Activated B cell treated with CpG ODN at 0.5 μM for 24 hours (primary cell): ENCODE measurements around the gene LYPLA2. TPM values are rescaled to one million over a fixed set of nuclear protein-coding genes. Genes with fewer than 3 reads are reported as not detected.

Source experiments
- ATAC-seq: fragments of 200-7000 bp; cut with Tn5 transposase; one replicate; pipeline ENCODE4 v1.10.0; 2021; ENCODE audit warnings: low read depth, mild to moderate bottlenecking, moderate library complexity
- CTCF ChIA-PET: fragments of 350-600 bp; sonication (Branson Sonifier 250); formaldehyde crosslinking; loops from one replicate; lab custom pipeline; 2021; ENCODE audit warnings: antibody characterized with exemption; lab: Charles Lee
- POLR2A ChIA-PET: fragments of 350-600 bp; sonication (Branson Sonifier 250); formaldehyde crosslinking; loops from one replicate; lab custom pipeline; 2021; ENCODE audit warnings: antibody characterized with exemption; lab: Charles Lee
- DNase-seq: peaks from one replicate; pipeline ENCODE4 v3.0.0; 2022
- H3K27ac Mint-ChIP-seq: one replicate; pipeline ENCODE4 v1.8.0; 2020; ENCODE audit warnings: mixed read lengths
- H3K27me3 Mint-ChIP-seq: one replicate; pipeline ENCODE4 v1.8.0; 2021; ENCODE audit warnings: mixed read lengths
- H3K36me3 Mint-ChIP-seq: one replicate; pipeline ENCODE4 v1.8.0; 2021; ENCODE audit warnings: low read depth, mixed read lengths
- H3K4me1 Mint-ChIP-seq: one replicate; pipeline ENCODE4 v1.8.0; 2021; ENCODE audit warnings: mixed read lengths
- H3K4me3 Mint-ChIP-seq: one replicate; pipeline ENCODE4 v1.8.0; 2020; ENCODE audit warnings: mild to moderate bottlenecking, mixed read lengths
- H3K9me3 Mint-ChIP-seq: one replicate; pipeline ENCODE4 v1.8.0; 2020; ENCODE audit warnings: mixed read lengths
- CTCF ChIP-seq: fragments of 200-600 bp; IDR thresholded peaks from one replicate; pipeline ENCODE4 v1.8.0; 2022; ENCODE audit warnings: antibody characterized with exemption, mild to moderate bottlenecking
- intact Hi-C: fragments of 100-400 bp; cut with micrococcal nuclease; formaldehyde crosslinking; loops from one replicate; pipeline ENCODE4 v1.15.1; 2024
- total RNA-seq: library from RNA; stranded (reverse); gene quantifications from 2 replicates; pipeline ENCODE4 v1.2.3, GENCODE V29; 2022

LYPLA2 gene
- total RNA-seq, 1 donor from 2014 or later, result 81.6 TPM

GRCh38 chr1:23745515-23745914 lies 45.4 kb upstream of the LYPLA2 start:
- TF ChIP-seq CTCF, result no peak
- ChIA-PET CTCF (interaction anchor here (0.6 to 4.7 kb wide), 13 partner anchors 19 to 171 kb away, joined by 3 to 40 read pairs (median 3); partner anchors contain the start of gene RPL11), POLR2A (interaction anchor here (0.8 to 10.6 kb wide), 3 partner anchors 9 to 50 kb away, joined by 4 to 229 read pairs (median 145); partner anchors contain the start of gene RPL11)
- H3K27me3 Mint-ChIP-seq, result no peaks in the 10 kb centered on the region
- peak overlapping the region; percentile 90 for H3K4me3 Mint-ChIP-seq
- DNase-seq (no peak), ATAC-seq (peak; percentile 14)
- peak overlapping the region; percentile 41 for H3K27ac Mint-ChIP-seq
- no peaks in the 10 kb centered on the region for H3K9me3 Mint-ChIP-seq
- peaks cover 52% of the 10 kb centered on the region for H3K36me3 Mint-ChIP-seq
- intact Hi-C loops, result loop anchor here (5.0 kb wide), 1 partner anchor 248 kb away; no protein-coding TSS in a partner anchor
- peaks cover 59% of the 10 kb centered on the region for H3K4me1 Mint-ChIP-seq

- intact Hi-C loops, result loop anchor here (5.0 kb wide), 1 partner anchor 251 kb away; no protein-coding TSS in a partner anchor
- H3K4me3 Mint-ChIP-seq, result no peak overlapping the region
- ChIA-PET POLR2A (interaction anchor here (0.6 to 10.6 kb wide), 3 partner anchors 27 to 60 kb away, joined by 3 to 229 read pairs (median 145); partner anchors contain the start of gene RPL11), CTCF (interaction anchor here (0.8 to 1.4 kb wide), 5 partner anchors 21 to 169 kb away, joined by 3 to 5 read pairs (median 3); partner anchors contain the start of gene RPL11)
- ATAC-seq (no peak), DNase-seq (no peak)
- H3K4me1 Mint-ChIP-seq, result peaks cover 54% of the 10 kb centered on the region
- H3K27me3 Mint-ChIP-seq, result no peaks in the 10 kb centered on the region
- H3K27ac Mint-ChIP-seq, result peak overlapping the region; percentile 13
- H3K9me3 Mint-ChIP-seq, result no peaks in the 10 kb centered on the region
- H3K36me3 Mint-ChIP-seq, result peaks cover 76% of the 10 kb centered on the region
- TF ChIP-seq CTCF, result no peak
Measured at GRCh38 chr1:23748016-23748415, 42.9 kb upstream of the LYPLA2 start.

- Mint-ChIP-seq H3K4me1 (peaks cover 33% of the 10 kb centered on the region), H3K4me3 (no peak overlapping the region), H3K27me3 (no peaks in the 10 kb centered on the region), H3K36me3 (peaks cover 93% of the 10 kb centered on the region), H3K27ac (peak overlapping the region; percentile 41), H3K9me3 (no peaks in the 10 kb centered on the region)
- intact Hi-C loops, result loop anchor here (1.0 to 2.0 kb wide), 4 partner anchors 40 to 207 kb away; partner anchors contain the start of genes LYPLA2 and RPL11
- DNase-seq (no peak), ATAC-seq (peak; percentile 84)
- POLR2A ChIA-PET, result interaction anchor here (0.7 to 1.2 kb wide), 2 partner anchors 21 to 59 kb away, joined by 3 to 9 read pairs; partner anchors contain the start of gene RPL11
- CTCF ChIA-PET, result interaction anchor here (0.7 to 1.3 kb wide), 6 partner anchors 21 to 207 kb away, joined by 3 to 7 read pairs (median 4); partner anchors contain the start of gene RPL11
- peak; percentile 25 for TF ChIP-seq CTCF
Measured at GRCh38 chr1:23751050-23751814, 39.7 kb upstream of the LYPLA2 start.

- intact Hi-C loops, result loop anchor here (1.0 to 2.0 kb wide), 4 partner anchors 39 to 208 kb away; partner anchors contain the start of genes LYPLA2 and RPL11
- Mint-ChIP-seq H3K9me3 (no peaks in the 10 kb centered on the region), H3K27ac (no peak overlapping the region), H3K27me3 (no peaks in the 10 kb centered on the region), H3K4me3 (no peak overlapping the region), H3K4me1 (peaks cover 31% of the 10 kb centered on the region), H3K36me3 (peaks cover 94% of the 10 kb centered on the region)
- TF ChIP-seq CTCF, result no peak
- ChIA-PET POLR2A (interaction anchor here (0.7 to 1.2 kb wide), 2 partner anchors 21 to 60 kb away, joined by 3 to 9 read pairs; partner anchors contain the start of gene RPL11), CTCF (interaction anchor here (0.7 to 1.3 kb wide), 7 partner anchors 20 to 207 kb away, joined by 3 to 7 read pairs (median 4); partner anchors contain the start of gene RPL11)
- ATAC-seq (no peak), DNase-seq (no peak)
Measured at GRCh38 chr1:23751815-23752200, 39.1 kb upstream of the LYPLA2 start.
